A673 (cell line): Measurements from ENCODE around the gene TSNAXIP1.

Source experiments
- EZH2 ChIP-seq: fragments of 200-600 bp; sonication (generic); IDR thresholded peaks from 2 replicates; pipeline ENCODE4 v1.6.1; 2017; ENCODE audit warnings: borderline replicate concordance, low read depth, mild to moderate bottlenecking, mixed read lengths, antibody characterized with exemption, low read length; ENCODE audit not compliant: poor library complexity, severe bottlenecking
- TF ChIP-seq, protein P1 (sequence below): fragments of 300-800, 200-600 bp; sonication (generic); conservative IDR thresholded peaks from 2 replicates; pipeline ENCODE4 v1.5.1; 2017; ENCODE audit warnings: low read depth, mild to moderate bottlenecking, antibody characterized with exemption, low read length, moderate library complexity, mixed read lengths

GRCh38 chr16:67767953-67768352 is 38.7 kb upstream of the TSNAXIP1 start:
- TF ChIP-seq, protein P1, sequence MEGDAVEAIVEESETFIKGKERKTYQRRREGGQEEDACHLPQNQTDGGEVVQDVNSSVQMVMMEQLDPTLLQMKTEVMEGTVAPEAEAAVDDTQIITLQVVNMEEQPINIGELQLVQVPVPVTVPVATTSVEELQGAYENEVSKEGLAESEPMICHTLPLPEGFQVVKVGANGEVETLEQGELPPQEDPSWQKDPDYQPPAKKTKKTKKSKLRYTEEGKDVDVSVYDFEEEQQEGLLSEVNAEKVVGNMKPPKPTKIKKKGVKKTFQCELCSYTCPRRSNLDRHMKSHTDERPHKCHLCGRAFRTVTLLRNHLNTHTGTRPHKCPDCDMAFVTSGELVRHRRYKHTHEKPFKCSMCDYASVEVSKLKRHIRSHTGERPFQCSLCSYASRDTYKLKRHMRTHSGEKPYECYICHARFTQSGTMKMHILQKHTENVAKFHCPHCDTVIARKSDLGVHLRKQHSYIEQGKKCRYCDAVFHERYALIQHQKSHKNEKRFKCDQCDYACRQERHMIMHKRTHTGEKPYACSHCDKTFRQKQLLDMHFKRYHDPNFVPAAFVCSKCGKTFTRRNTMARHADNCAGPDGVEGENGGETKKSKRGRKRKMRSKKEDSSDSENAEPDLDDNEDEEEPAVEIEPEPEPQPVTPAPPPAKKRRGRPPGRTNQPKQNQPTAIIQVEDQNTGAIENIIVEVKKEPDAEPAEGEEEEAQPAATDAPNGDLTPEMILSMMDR = no peak
- TF ChIP-seq EZH2 = no peak
